PC-9 (cell line): ENCODE data around the gene TGFBI.

ENCODE experiments used
- CTCF ChIP-seq: fragments of 200-600 bp; sonication (generic); conservative IDR thresholded peaks from 2 replicates; pipeline ENCODE4 v1.6.1; 2017; ENCODE audit warnings: mixed run types, antibody characterized with exemption, mild to moderate bottlenecking, moderate library complexity
- EZH2 ChIP-seq: fragments of 200-600 bp; sonication (generic); IDR thresholded peaks from 2 replicates; pipeline ENCODE4 v1.8.0; 2017; ENCODE audit warnings: antibody characterized with exemption, low read depth

GRCh38 chr5:135998889-135999288 lies 29.9 kb upstream of the TGFBI start:
- TF ChIP-seq CTCF (no peak), EZH2 (no peak)
